B cell (primary cell): Measurements from ENCODE around the gene CIP2A. TPM values are rescaled to one million over a fixed set of nuclear protein-coding genes. Genes with fewer than 3 reads are reported as not detected.

ENCODE experiments used
- ATAC-seq: fragments of 200-7000 bp; cut with Tn5 transposase; one replicate; pipeline ENCODE4 v1.10.0; 2021; ENCODE audit warnings: low read depth, mild to moderate bottlenecking, moderate number of reproducible peaks, moderate library complexity
- CTCF ChIA-PET: fragments of 350-600 bp; sonication (Branson Sonifier 250); formaldehyde crosslinking; loops from one replicate; lab custom pipeline; 2021; ENCODE audit warnings: antibody characterized with exemption, inconsistent platforms; lab: Charles Lee
- POLR2A ChIA-PET: fragments of 350-600 bp; sonication (Branson Sonifier 250); formaldehyde crosslinking; loops from one replicate; lab custom pipeline; 2021; ENCODE audit warnings: antibody characterized with exemption; lab: Charles Lee
- DNase-seq: peaks from one replicate; pipeline ENCODE4 v3.0.0; 2013
- H2AFZ ChIP-seq: 2 replicates; pipeline ENCODE4 v1.6.1; 2012; ENCODE audit warnings: mild to moderate bottlenecking, low read depth, low read length; ENCODE audit not compliant: insufficient read depth, poor library complexity, severe bottlenecking
- H3K27ac ChIP-seq, 2 donors: 1 replicate in 1 of 2; 2 replicates in 1 of 2; pipeline ENCODE4 v1.5.1; 2012 to 2013; ENCODE audit warnings: low read length in 2 of 2, mild to moderate bottlenecking in 2 of 2, moderate library complexity in 1 of 2
- H3K27me3 ChIP-seq, 4 experiments: fragments of 200-600 bp in 1 of 4; sonication (generic) in 1 of 4; replicated peaks in 1 of 4; 1 replicate in 2 of 4; 2 replicates in 2 of 4; pipeline versions ENCODE4 v1.6.1 to v1.7.0; 2013 to 2016; ENCODE audit warnings: low read length in 3 of 4, mild to moderate bottlenecking in 2 of 4, mixed read lengths in 1 of 4, moderate library complexity in 1 of 4; ENCODE audit not compliant: insufficient read depth in 4 of 4, control insufficient read depth in 3 of 4; ENCODE audit errors: control extremely low read depth in 1 of 4
- H3K36me3 ChIP-seq, 2 experiments: replicated peaks in 1 of 2; 1 replicate in 1 of 2; 2 replicates in 1 of 2; pipeline versions ENCODE4 v1.6.1 to v1.7.1; 2013; ENCODE audit warnings: low read length in 1 of 2; ENCODE audit not compliant: insufficient read depth in 2 of 2, control insufficient read depth in 1 of 2; ENCODE audit errors: control extremely low read depth in 1 of 2, extremely low read depth in 1 of 2
- H3K4me1 ChIP-seq, 2 donors: fragments of 200-600 bp in 1 of 2; sonication (generic) in 1 of 2; 1 replicate in 1 of 2; 2 replicates in 1 of 2; pipeline versions ENCODE4 v1.5.1 to v1.6.1; 2013 to 2017; ENCODE audit warnings: low read length in 2 of 2; ENCODE audit not compliant: control insufficient read depth in 2 of 2, insufficient read depth in 2 of 2
- H3K4me2 ChIP-seq: replicated peaks from 2 replicates; pipeline ENCODE3; 2012; ENCODE audit warnings: mild to moderate bottlenecking, low read depth, low read length; ENCODE audit not compliant: poor library complexity, severe bottlenecking
- H3K4me3 ChIP-seq, 5 experiments: fragments of 200-600 bp in 1 of 5; sonication (generic) in 1 of 5; 1 replicate in 3 of 5; 2 replicates in 2 of 5; pipeline versions ENCODE4 v1.5.1 to v1.7.0; 2011 to 2016; ENCODE audit warnings: low read length in 4 of 5, mild to moderate bottlenecking in 4 of 5, low read depth in 2 of 5, control low read depth in 1 of 5, moderate library complexity in 1 of 5; ENCODE audit not compliant: insufficient read depth in 1 of 5; ENCODE audit errors: control extremely low read depth in 1 of 5, extremely low read depth in 1 of 5
- H3K79me2 ChIP-seq: fragments of 200-600 bp; sonication (generic); one replicate; pipeline ENCODE4 v1.6.0; 2016; ENCODE audit warnings: low read length; ENCODE audit not compliant: control insufficient read depth, insufficient read depth
- H3K9ac ChIP-seq: fragments of 200-600 bp; sonication (generic); 2 replicates; pipeline ENCODE4 v1.6.1; 2017; ENCODE audit warnings: mild to moderate bottlenecking, low read length, moderate library complexity
- H3K9me3 ChIP-seq, 3 donors: one replicate each; pipeline versions ENCODE4 v1.6.1 to v1.7.1; 2013; ENCODE audit warnings: low read length in 2 of 3; ENCODE audit not compliant: control insufficient read depth in 2 of 3, insufficient read depth in 1 of 3; ENCODE audit errors: control extremely low read depth in 1 of 3
- H4K20me1 ChIP-seq: 2 replicates; pipeline ENCODE4 v1.6.0; 2012; ENCODE audit warnings: mild to moderate bottlenecking, low read length; ENCODE audit not compliant: insufficient read depth, control insufficient read depth, poor library complexity, severe bottlenecking
- H3K27ac Mint-ChIP-seq: one replicate; pipeline ENCODE4 v1.8.0; 2021; ENCODE audit warnings: mixed read lengths
- H3K27me3 Mint-ChIP-seq: one replicate; pipeline ENCODE4 v1.8.0; 2021; ENCODE audit warnings: mixed read lengths
- H3K4me1 Mint-ChIP-seq: one replicate; pipeline ENCODE4 v1.8.0; 2021; ENCODE audit warnings: mixed read lengths
- H3K4me3 Mint-ChIP-seq: one replicate; pipeline ENCODE4 v1.8.0; 2021; ENCODE audit warnings: mixed read lengths
- H3K9me3 Mint-ChIP-seq: one replicate; pipeline ENCODE4 v1.8.0; 2022; ENCODE audit warnings: mixed read lengths; ENCODE audit not compliant: insufficient read depth
- EZH2 ChIP-seq: IDR thresholded peaks from 2 replicates; pipeline ENCODE4 v1.6.1; 2012; ENCODE audit warnings: borderline replicate concordance, low read depth, mild to moderate bottlenecking, moderate library complexity, low read length; ENCODE audit not compliant: insufficient read depth, poor library complexity, severe bottlenecking
- WGBS: methylation state at CpG from one replicate; pipeline ENCODE4 v1.1.5; 2013; ENCODE audit warnings: missing lambda C conversion rate; ENCODE audit not compliant: insufficient coverage; 5-methylcytosine and 5-hydroxymethylcytosine counted together
- intact Hi-C: fragments of 100-400 bp; cut with micrococcal nuclease; formaldehyde crosslinking; loops from one replicate; pipeline ENCODE4 v1.10.0; 2022
- polyA plus RNA-seq: library from polyadenylated mRNA; depleted of rRNA; stranded (reverse); fragments of >200 nt; gene quantifications from 2 replicates; pipeline ENCODE4 v1.2.3, GENCODE V29; 2012
- total RNA-seq, 2 donors: library from RNA; stranded (reverse); fragments of 120-200 nt in 1 of 2; gene quantifications; 1 replicate in 1 of 2; 2 replicates in 1 of 2; pipeline versions ENCODE4 v1.2.3 to v1.2.4, GENCODE V29; 2013 to 2022
- TF ChIP-seq, protein P1 (sequence below): fragments of 200-600 bp; IDR thresholded peaks from one replicate; pipeline ENCODE4 v1.8.0; 2022; ENCODE audit warnings: antibody characterized with exemption, mild to moderate bottlenecking

Gene CIP2A
- total and polyA plus RNA-seq, 2 donors (not counting 1 experiment from before 2014, with no cell fraction given), result 2.3 to 11.0 TPM

DNA sequence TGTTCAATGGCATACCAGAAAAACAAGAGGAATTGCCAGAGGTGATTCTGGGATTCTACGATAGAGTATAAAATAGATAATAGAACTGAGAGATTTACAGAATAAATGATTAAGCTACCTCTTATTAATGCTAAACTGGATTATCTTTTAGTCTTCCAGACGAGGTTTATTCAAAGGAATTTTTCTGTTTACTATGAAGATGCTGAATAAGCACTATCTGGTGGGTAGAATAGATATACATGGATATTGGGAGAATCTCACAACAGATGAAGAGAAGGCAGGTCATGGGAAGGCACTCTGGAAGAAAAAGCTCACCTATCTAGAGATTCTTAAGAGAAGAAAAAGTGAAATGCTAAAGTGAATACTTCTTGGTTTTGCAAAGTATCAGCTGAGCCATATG, 11.2 kb downstream of the CIP2A start:
- Histone ChIP-seq H3K79me2 (no peaks in the 10 kb centered on the region), H3K9me3 (no peaks in the 10 kb centered on the region), H3K4me2 (no peak overlapping the region), H2AFZ (no peak overlapping the region), H3K4me3 (no peak overlapping the region), H3K36me3 (peaks cover 0 to 4% of the 10 kb centered on the region in 2 experiments), H3K27me3 (no peaks in the 10 kb centered on the region), H4K20me1 (no peaks in the 10 kb centered on the region), H3K27ac (no peak overlapping the region), H3K4me1 (no peaks in the 10 kb centered on the region), H3K9ac (no peak overlapping the region)
- Mint-ChIP-seq H3K9me3 (no peaks in the 10 kb centered on the region), H3K27ac (no peak overlapping the region), H3K4me3 (no peak overlapping the region), H3K4me1 (no peaks in the 10 kb centered on the region), H3K27me3 (no peaks in the 10 kb centered on the region)
- no peak for TF ChIP-seq EZH2
- TF ChIP-seq, protein P1, sequence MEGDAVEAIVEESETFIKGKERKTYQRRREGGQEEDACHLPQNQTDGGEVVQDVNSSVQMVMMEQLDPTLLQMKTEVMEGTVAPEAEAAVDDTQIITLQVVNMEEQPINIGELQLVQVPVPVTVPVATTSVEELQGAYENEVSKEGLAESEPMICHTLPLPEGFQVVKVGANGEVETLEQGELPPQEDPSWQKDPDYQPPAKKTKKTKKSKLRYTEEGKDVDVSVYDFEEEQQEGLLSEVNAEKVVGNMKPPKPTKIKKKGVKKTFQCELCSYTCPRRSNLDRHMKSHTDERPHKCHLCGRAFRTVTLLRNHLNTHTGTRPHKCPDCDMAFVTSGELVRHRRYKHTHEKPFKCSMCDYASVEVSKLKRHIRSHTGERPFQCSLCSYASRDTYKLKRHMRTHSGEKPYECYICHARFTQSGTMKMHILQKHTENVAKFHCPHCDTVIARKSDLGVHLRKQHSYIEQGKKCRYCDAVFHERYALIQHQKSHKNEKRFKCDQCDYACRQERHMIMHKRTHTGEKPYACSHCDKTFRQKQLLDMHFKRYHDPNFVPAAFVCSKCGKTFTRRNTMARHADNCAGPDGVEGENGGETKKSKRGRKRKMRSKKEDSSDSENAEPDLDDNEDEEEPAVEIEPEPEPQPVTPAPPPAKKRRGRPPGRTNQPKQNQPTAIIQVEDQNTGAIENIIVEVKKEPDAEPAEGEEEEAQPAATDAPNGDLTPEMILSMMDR, result no peak
- POLR2A ChIA-PET, result no interaction called here
- CTCF ChIA-PET, result no interaction called here
- intact Hi-C loops, result no loop called here
- no peak for ATAC-seq
- DNase-seq, result no peak
- WGBS, result no CpG with 5 or more reads among the region's 2 CpGs

DNA sequence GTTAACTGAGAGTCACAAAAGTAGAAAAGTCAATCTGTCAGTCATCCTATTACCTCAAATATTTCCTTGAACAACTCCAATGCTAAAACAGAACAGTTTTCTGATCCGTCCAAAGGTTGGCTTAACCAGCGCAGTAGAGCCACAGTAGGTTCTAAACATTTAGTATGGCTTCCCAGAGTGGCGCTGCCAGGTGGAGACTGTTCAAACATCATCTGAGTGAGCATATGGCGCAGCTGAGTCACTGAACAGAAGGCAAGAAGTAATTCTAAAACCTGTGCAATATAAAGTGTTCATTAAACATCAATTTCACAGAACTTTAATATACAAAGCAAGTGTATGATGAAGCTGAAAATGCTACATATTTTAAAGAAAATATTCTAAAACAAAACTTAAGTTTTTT, 19.9 kb downstream of the CIP2A start:
- ATAC-seq, result no peak
- POLR2A ChIA-PET, result no interaction called here
- H4K20me1 ChIP-seq, result no peaks in the 10 kb centered on the region

More for the DNA sequence above, 19.9 kb downstream of the CIP2A start:
- no peak for DNase-seq
- Mint-ChIP-seq H3K4me3 (no peak overlapping the region), H3K27me3 (no peaks in the 10 kb centered on the region), H3K27ac (no peak overlapping the region), H3K4me1 (no peaks in the 10 kb centered on the region), H3K9me3 (peaks cover 2% of the 10 kb centered on the region)
- H3K9me3 ChIP-seq, result no peaks in the 10 kb centered on the region
- no peaks in the 10 kb centered on the region for H3K79me2 ChIP-seq
- no peak overlapping the region for H2AFZ ChIP-seq
- no peaks in the 10 kb centered on the region for H3K27me3 ChIP-seq
- CTCF ChIA-PET, result no interaction called here
- TF ChIP-seq EZH2, result no peak
- TF ChIP-seq, protein P1, result no peak
- no peak overlapping the region for H3K9ac ChIP-seq
- 100% methylated on average over 2 of the region's 4 CpGs for WGBS
- no peak overlapping the region for H3K27ac ChIP-seq
- H3K4me2 ChIP-seq, result no peak overlapping the region
- H3K36me3 ChIP-seq, result peaks cover 0 to 9% of the 10 kb centered on the region in 2 experiments
- intact Hi-C loops, result no loop called here
- H3K4me1 ChIP-seq, result no peaks in the 10 kb centered on the region
- no peak overlapping the region for H3K4me3 ChIP-seq
